RKO (cell line): ENCODE results near the gene MAN2B2.

Experiments used
- DNase-seq: peaks from one replicate; pipeline ENCODE4 v3.0.0-alpha.2; 2016; ENCODE audit warnings: low spot score

MAN2B2 gene

GRCh38 chr4:6568148-6568547, 6.8 kb upstream of the MAN2B2 start:
- no peak for DNase-seq

- peak; percentile 88 for DNase-seq
These were observed 6.2 kb upstream of the MAN2B2 start for GRCh38 chr4:6568689-6569332.

- no peak for DNase-seq
These were observed 3.4 kb upstream of the MAN2B2 start for GRCh38 chr4:6571608-6572007.

DNA sequence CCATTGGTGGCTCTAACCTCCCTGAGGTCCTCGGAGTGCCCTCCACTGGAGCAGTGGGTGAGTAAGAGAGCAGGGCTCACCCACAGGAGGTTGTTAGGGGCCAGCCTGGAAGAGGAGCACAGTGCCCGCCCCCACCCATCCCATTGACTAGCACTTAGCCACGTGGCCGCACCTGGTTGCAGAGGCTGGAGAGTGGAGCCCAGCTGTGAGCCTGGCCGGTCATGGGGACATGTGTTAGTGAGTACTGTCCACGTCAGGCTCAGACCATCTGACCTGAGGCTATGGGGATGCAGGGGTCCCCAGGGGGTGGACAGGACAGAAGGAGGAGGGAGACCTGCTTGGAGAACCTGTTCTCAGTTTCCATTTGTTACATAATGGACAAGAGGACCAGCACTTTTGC, 1.4 kb upstream of the MAN2B2 start:
- no peak for DNase-seq

DNA sequence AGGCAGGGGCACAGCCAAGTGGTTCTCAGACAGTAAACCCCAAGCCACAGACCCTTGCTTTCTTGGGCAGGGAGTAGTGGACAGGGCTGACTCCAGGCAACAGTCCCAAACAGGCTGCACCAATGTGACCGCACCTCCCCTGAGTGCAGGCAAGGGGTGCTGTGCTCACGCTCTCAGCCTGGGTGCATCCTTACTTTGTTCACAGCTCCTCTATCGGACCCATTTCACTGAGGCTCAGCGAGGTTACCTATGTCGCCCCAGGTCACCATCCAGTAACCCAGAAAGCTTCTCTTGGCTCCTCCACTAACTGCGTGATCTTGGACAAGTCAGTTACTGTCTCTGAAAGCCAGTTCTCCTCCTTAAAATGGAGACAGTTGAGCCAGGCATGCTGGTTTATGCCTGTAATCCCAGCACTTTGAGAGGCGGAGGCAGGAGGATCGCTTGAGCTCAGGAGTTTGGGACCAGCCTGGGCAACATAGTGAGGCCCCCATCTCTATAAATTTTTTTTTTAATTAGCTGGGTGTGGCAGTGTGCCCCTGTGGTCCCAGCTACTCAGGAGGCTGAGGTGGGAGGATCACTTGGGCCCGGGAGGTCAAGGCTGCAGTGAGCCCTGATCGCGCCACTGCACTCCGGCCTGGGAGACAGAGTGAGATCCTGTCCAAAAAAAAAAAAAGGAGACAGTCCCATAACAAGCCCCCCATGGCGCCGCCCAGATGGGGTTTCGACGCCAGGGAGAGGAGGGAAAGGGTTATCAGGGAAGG, 823 bp upstream of the MAN2B2 start:
- DNase-seq, result no peak

DNA sequence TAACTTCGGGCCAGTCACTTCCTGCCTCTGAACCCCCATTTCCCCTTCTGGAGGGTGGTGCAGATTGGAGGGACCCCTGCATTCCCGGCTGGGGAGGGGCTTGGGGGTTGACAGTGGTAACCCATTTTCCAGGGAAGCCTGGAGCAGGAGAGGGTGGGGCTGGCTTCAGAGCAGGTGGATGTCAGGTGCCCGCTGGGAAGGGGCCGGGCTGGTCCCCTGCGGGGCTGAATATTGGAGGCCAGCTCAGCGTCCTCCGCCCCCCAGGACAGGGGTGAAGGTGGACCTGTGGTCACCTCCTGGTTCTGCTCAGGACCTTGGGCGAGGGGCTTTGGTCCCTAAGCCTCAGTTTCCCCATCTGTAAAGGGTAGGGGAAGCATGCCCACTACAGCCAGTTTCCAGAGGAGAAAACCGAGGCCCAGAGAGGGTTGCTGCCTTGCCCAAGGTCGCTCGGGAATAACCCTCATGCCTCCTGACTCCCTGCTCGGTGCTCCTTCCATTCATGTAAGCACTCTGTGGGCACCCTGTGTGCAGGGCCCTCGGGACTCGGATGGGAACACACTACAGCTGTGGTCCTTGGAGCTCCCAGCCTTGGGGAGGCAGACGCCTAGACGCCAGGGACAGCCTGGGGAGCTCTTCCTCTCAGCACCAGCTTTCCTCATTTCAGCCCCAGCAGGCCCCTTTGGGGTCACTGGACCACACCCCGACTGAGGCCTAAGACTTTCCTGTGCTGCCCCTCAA, 683 bp downstream of the MAN2B2 start:
- DNase-seq, result no peak

DNA sequence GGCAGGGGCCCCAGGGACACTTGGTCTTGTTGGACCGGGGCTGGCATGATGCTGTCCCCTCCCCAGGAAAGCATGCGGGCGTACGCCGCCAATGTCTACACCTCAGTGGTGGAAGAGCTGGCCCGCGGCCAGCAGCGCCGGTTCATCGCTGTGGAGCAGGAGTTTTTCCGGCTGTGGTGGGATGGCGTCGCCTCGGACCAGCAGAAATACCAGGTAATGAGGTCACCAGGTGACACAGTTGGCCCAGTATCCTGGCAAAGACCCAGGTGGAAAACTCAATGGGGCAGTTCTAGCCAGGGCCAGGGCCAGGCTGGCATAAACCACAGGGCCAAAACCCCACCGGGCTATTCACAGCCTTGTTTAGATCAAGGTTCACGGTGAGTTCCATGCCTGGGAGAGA, 1.5 kb downstream of the MAN2B2 start:
- DNase-seq, result no peak

DNA sequence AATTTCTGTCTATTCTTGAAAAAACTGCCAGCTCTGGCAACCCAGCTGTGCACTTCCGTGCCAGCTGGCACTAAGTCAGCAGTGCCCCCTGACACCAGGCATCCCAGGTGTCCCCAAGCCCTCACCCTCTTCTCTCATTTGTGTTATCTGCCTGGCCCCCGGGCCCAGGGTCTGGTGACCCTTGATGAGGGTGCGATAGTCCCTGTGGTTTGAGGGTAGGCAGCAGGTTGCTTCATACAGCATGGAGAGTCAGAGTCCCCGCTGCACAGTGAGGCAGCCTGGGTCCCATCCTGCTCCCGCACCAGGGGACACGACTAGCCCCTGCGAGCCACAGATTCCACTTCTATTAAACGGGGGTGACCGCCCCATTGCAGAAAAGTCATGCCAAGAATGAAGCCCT, 1.9 kb downstream of the MAN2B2 start:
- no peak for DNase-seq

DNA sequence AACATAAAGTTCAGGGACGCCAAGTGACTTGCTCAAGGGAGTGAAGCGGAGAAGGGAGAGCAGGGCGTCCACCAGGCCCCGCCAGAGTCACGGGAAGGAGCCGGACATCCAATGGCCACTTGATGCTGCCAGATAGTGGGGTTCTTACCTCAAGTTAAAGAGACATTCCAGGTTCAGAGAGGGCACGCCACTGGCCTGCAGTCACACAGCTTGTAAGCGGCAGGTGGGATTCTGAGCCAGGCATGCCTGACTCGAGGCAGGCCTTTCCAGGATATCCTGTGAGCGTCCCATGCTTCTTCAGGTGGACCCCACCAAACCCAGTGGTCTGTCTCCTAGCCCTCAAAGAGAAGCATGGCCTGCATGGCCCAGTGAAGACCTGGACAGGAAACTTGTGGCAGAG, 2.4 kb downstream of the MAN2B2 start:
- no peak for DNase-seq

DNA sequence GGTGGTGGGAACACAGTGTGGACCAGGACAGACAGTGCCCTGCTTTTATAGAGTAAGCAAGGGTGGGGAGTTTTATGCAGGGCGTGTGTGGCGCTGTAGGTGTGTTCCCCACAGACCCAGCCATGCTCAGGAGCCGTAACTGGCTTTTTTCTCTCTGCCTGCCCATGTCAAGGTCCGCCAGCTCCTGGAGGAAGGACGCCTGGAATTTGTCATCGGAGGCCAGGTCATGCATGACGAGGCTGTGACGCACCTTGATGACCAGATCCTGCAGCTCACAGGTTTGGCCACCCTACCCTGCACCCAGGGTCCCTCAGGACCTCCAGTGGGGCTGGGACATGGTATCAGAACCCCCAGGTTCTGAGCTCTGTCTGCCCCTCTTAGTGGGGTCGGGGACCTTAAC, 3.2 kb downstream of the MAN2B2 start:
- DNase-seq, result no peak

- DNase-seq, result no peak
These were observed 5.4 kb downstream of the MAN2B2 start for GRCh38 chr4:6580353-6580752.

DNA sequence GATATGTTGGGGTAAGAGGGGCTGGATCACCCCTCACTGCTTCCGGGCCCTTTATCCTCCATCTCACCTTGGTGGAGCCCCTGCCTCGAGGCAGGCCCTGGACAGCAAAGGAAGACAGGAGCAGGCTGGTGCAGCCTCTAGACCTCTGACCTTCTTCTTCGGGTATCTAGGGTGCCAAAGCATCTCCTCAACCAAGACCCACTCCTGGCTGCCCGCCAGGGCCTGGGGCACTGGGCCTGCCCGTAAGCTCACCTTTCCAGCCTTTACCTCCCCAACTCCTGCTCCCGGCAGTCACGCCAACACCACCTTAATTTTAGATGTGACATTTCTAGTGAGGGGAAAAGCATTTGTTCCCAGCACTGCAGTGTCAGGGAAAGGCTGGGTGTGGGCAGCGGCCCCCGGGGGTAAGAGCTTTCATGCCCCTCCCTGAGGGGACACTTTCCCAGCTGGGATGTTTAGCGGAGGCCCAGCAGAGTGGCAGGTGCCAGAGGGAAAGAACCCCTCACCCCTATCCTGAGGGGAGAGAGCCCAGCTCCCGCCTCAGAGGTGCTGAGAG, 6.7 kb downstream of the MAN2B2 start:
- no peak for DNase-seq

DNA sequence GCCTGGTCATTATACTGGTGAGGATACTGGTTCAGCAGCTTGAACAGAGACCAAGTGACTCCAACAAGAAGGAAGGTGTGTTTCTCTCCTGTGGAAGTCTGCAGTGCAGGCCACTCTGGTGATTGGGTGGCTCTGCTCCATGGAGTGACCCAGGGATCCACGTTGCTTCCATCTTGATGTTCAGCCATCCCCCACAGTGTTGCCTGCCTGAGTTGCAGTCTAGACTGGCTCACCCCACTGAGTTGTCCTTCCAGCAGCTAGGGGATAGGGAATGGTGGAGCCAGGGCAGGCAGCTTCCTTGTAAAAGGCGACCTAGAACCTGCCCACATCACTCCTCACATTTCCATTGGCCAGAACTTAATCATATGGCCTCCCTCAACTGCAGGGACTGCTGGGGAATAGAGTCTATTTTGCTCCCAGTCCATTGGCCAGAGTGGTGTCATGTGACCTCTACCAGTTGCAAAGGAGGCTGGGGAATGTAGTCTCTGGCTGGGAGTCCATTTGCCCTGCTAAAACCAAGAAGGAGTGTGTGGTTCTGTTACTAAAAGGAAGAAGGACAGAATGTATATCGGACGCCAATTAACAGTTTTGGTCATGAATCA, 8.0 kb downstream of the MAN2B2 start:
- peak; percentile 57 for DNase-seq

GRCh38 chr4:6584865-6585264, 9.9 kb downstream of the MAN2B2 start:
- DNase-seq, result no peak

GRCh38 chr4:6586715-6587325, 11.8 kb downstream of the MAN2B2 start:
- no peak for DNase-seq

DNA sequence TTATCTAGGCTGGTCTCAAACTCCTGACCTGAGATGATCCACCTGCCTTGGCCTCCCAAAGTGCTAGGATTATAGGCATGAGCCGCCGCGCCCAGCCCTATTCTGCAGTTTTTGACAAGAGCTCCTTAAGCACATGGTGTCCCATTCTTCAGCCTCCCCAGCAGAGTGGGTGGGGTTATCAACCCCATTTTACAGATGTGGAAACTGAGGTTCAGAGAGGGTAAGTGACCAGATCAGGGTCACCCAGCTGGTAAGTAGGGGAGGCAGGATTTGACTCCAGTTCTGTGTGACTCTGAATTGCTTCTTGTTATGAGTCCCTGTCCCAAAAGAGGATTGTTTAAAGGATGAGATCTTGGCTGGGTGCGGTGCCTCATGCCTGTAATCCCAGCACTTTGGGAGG, 14.5 kb downstream of the MAN2B2 start:
- no peak for DNase-seq

DNA sequence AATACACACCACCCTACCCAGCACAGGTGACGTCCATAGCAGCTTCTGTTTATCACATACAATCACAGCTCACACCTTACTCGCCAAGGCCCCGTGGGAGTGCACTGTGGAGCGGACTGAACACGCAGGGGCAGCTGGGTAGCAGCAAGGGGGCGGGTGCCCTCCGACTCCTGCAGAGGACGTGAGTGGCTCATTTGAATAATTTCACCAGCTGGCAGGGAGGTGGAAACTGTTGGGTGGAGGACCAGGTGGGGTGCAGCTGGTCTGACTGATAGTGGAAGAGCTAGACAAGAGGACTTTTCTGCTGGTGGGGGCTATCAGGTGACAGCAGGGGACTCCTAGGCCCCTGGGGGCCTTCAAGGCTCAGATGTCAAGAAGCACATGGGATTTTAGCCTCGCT, 16.3 kb downstream of the MAN2B2 start:
- DNase-seq, result no peak

DNA sequence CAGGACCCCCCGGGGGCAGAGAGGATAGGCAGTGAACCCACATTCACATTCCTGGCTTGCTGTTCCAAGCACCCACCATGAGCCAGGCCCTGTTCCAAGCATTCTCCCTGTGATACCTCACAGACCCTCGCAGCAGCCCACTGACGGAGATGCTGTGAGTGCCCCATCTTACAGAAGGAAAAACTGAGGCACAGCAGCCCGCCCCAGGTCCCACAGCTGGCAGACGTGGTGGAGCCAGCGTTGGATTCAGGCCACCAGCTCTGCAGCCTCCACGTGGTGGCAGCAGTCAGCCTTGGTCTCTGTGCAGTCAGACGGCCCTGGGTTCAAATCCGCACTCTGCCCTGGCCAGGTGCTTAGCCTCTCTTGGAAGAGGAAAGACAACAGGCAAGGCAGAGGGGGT, 16.8 kb downstream of the MAN2B2 start:
- no peak for DNase-seq

GRCh38 chr4:6592804-6593563, 18.0 kb downstream of the MAN2B2 start:
- no peak for DNase-seq

DNA sequence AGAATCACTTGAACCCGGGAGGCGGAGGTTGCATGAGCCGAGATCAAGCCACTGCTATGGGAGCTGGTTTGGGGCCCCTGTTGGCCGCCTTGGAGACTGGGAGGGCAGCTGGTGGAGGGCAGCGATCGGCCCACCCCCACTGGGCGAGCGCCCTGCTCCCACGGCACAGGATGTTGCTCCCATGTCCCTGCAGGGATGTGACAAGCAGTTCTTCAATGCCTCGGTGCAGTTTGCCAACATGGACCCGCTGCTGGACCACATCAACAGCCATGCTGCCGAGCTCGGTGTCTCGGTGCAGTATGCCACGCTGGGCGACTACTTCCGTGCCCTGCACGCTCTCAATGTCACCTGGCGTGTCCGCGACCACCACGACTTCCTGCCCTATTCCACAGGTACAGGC, 19.4 kb downstream of the MAN2B2 start:
- DNase-seq, result no peak

DNA sequence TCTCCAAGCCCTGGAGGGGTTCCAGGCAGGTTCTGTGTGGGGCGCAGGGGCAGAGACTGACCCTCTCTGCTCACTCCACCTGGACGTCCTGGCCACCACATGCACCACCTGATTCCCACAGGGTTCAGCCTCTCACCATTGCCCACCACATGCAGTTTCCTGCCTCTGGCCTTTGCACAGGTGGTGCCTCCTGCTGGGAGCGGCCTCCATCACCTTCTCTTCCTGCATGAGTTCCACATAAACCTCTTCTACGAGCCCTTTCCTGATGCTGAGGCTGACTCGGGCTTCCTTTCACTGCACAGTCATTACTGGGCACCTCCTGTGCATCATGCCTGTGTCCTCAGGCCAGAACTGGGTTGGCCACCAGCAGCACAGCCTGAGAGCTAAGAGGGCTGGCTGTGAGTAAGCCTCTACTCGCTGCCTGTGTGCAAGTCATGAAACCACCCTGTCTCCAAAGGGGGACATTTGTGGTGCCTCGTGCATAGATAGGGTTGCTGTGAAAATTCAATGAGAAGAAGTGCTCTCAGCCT, 19.9 kb downstream of the MAN2B2 start:
- peak; percentile 52 for DNase-seq
